HepG2 (cell line): Measurements from ENCODE around the gene MOCS1. TPM values are rescaled to one million over a fixed set of nuclear protein-coding genes. Genes with fewer than 3 reads are reported as not detected.

ENCODE experiments used
- MTA1 ChIP-seq: sonication (generic); formaldehyde crosslinking; IDR thresholded peaks from 2 replicates; pipeline ENCODE4 v1.4.0; 2020; ENCODE audit warnings: missing genetic modification reagents, mild to moderate bottlenecking, borderline replicate concordance
- NCOA1 ChIP-seq: sonication (generic); formaldehyde crosslinking; IDR thresholded peaks from 2 replicates; pipeline ENCODE4 v1.9.0; 2021; ENCODE audit warnings: missing genetic modification reagents
- SP1 ChIP-seq, 2 experiments: fragments of 450-650 bp in 1 of 2; sonication (generic) in 1 of 2; formaldehyde crosslinking in 1 of 2; IDR thresholded peaks; 2 replicates each; pipeline versions ENCODE4 v1.4.0 to v1.6.1; 2016 to 2020; ENCODE audit warnings: missing genetic modification reagents in 1 of 2
- SP4 ChIP-seq: sonication (generic); formaldehyde crosslinking; IDR thresholded peaks from 2 replicates; pipeline ENCODE4 v1.8.1; 2023; ENCODE audit warnings: mild to moderate bottlenecking, missing genetic modification reagents
- SRSF9 ChIP-seq: fragments of 200-400 bp; formaldehyde crosslinking; IDR thresholded peaks from 2 replicates; pipeline ENCODE4 v1.6.1; 2018; ENCODE audit warnings: borderline replicate concordance, mild to moderate bottlenecking, low read depth, low read length; ENCODE audit not compliant: insufficient read depth, poor library complexity, severe bottlenecking
- ZNF256 ChIP-seq: sonication (generic); formaldehyde crosslinking; conservative IDR thresholded peaks from 2 replicates; pipeline ENCODE4 v1.4.0; 2020; ENCODE audit warnings: missing genetic modification reagents
- ZNF430 ChIP-seq: sonication (generic); formaldehyde crosslinking; IDR thresholded peaks from 2 replicates; pipeline ENCODE4 v1.9.0; 2021; ENCODE audit warnings: mild to moderate bottlenecking, missing genetic modification reagents
- ZNF737 ChIP-seq: sonication (generic); formaldehyde crosslinking; IDR thresholded peaks from 2 replicates; pipeline ENCODE4 v1.5.0; 2020; ENCODE audit warnings: missing genetic modification reagents, mild to moderate bottlenecking, borderline replicate concordance
- ZNF883 ChIP-seq: sonication (generic); formaldehyde crosslinking; IDR thresholded peaks from 2 replicates; pipeline ENCODE4 v1.5.1; 2020; ENCODE audit warnings: mild to moderate bottlenecking, missing genetic modification reagents; ENCODE audit errors: not compliant biosample characterization
- polyA plus RNA-seq, 8 experiments: library from polyadenylated mRNA; depleted of rRNA in 3 of 8; stranded (reverse) in 7 of 8; unstranded in 1 of 8; fragments of >200 nt; fragmentation: Illumina TruSeq in 4 of 8; extraction: Trizol in 4 of 8; gene quantifications; 2 replicates each; pipeline versions ENCODE4 v1.2.1 to v1.2.3, GENCODE V29; 2011 to 2016; ENCODE audit warnings: low read depth in 4 of 8, missing spikeins in 1 of 8, mixed read lengths in 1 of 8; ENCODE audit not compliant: insufficient read depth in 1 of 8
- total RNA-seq, 5 experiments: library from RNA; depleted of rRNA; stranded (reverse); fragments of >200 nt; fragmentation: Illumina TruSeq; extraction: Trizol; gene quantifications; 2 replicates each; pipeline ENCODE4 v1.2.3, GENCODE V29; 2016; ENCODE audit warnings: low read depth in 1 of 5
- TF ChIP-seq, protein P1 (sequence below): sonication (generic); formaldehyde crosslinking; IDR thresholded peaks from 2 replicates; pipeline ENCODE4 v1.5.1; 2020; ENCODE audit warnings: missing genetic modification reagents, mild to moderate bottlenecking, borderline replicate concordance
- TF ChIP-seq, protein P2 (sequence below), 2 experiments: fragments of 450-650 bp in 1 of 2; sonication (generic) in 1 of 2; formaldehyde crosslinking in 1 of 2; IDR thresholded peaks; 2 replicates each; pipeline versions ENCODE4 v1.6.1 to v1.8.0; 2016 to 2022; ENCODE audit warnings: antibody characterized with exemption in 1 of 2, mild to moderate bottlenecking in 1 of 2, missing genetic modification reagents in 1 of 2
- TF ChIP-seq, protein P3 (sequence below): sonication (generic); formaldehyde crosslinking; conservative IDR thresholded peaks from 2 replicates; pipeline ENCODE4 v1.4.0; 2020; ENCODE audit warnings: missing genetic modification reagents
- TF ChIP-seq, protein P4 (sequence below): sonication (generic); formaldehyde crosslinking; IDR thresholded peaks from 2 replicates; pipeline ENCODE4 v1.5.1; 2020; ENCODE audit warnings: missing genetic modification reagents, mild to moderate bottlenecking, borderline replicate concordance

The MOCS1 gene
- total and polyA plus RNA-seq, 2 of the 13 experiments (the other 11 are each of a cell fraction or from before 2014, with no cell fraction given): 5.3 to 11.7 TPM

DNA sequence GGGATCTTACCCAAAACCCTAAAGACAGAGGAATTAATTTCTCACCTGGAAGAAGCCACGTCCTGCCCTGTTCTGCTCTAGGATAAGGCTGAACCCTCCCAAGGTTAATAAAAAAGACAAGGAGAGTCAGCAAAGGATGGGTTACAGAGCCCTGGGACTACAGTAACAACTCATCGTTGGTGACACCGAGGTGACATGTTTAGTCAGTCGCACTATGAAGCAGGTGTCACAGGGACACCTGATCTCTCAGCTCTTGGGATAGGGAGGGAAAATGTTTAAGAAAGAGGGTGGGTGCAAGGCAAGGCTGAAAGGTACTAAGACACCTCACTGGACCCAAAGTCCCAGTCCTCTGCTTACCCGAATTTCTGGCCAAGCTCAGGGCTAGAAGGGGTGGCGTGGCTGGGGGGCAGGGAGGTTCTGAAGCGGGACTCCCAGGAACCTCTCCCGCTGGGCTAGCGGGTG, 562 bp downstream of the MOCS1 start (continued):
- TF ChIP-seq, protein P1, sequence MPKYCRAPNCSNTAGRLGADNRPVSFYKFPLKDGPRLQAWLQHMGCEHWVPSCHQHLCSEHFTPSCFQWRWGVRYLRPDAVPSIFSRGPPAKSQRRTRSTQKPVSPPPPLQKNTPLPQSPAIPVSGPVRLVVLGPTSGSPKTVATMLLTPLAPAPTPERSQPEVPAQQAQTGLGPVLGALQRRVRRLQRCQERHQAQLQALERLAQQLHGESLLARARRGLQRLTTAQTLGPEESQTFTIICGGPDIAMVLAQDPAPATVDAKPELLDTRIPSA (CRISPR knock-in tag): no peak
- TF ChIP-seq, protein P2, sequence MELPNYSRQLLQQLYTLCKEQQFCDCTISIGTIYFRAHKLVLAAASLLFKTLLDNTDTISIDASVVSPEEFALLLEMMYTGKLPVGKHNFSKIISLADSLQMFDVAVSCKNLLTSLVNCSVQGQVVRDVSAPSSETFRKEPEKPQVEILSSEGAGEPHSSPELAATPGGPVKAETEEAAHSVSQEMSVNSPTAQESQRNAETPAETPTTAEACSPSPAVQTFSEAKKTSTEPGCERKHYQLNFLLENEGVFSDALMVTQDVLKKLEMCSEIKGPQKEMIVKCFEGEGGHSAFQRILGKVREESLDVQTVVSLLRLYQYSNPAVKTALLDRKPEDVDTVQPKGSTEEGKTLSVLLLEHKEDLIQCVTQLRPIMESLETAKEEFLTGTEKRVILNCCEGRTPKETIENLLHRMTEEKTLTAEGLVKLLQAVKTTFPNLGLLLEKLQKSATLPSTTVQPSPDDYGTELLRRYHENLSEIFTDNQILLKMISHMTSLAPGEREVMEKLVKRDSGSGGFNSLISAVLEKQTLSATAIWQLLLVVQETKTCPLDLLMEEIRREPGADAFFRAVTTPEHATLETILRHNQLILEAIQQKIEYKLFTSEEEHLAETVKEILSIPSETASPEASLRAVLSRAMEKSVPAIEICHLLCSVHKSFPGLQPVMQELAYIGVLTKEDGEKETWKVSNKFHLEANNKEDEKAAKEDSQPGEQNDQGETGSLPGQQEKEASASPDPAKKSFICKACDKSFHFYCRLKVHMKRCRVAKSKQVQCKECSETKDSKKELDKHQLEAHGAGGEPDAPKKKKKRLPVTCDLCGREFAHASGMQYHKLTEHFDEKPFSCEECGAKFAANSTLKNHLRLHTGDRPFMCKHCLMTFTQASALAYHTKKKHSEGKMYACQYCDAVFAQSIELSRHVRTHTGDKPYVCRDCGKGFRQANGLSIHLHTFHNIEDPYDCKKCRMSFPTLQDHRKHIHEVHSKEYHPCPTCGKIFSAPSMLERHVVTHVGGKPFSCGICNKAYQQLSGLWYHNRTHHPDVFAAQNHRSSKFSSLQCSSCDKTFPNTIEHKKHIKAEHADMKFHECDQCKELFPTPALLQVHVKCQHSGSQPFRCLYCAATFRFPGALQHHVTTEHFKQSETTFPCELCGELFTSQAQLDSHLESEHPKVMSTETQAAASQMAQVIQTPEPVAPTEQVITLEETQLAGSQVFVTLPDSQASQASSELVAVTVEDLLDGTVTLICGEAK (IDR thresholded peaks at IDR 0.05): no peak
- TF ChIP-seq, protein P2 (CRISPR knock-in tag; IDR thresholded peaks at IDR 0.05): no peak
- TF ChIP-seq NCOA1 (CRISPR knock-in tag) (no peak), SRSF9 (no peak), ZNF256 (CRISPR knock-in tag) (0 out of 2 replicates have a peak, but pooled peaks have one; percentile 2), ZNF430 (CRISPR knock-in tag) (0 out of 2 replicates have a peak, but pooled peaks have one; percentile 3), SP4 (CRISPR knock-in tag) (no peak), ZNF883 (CRISPR knock-in tag) (no peak), SP1 (IDR thresholded peaks at IDR 0.05) (no peak), SP1 (CRISPR knock-in tag; IDR thresholded peaks at IDR 0.05) (no peak), ZNF737 (CRISPR knock-in tag) (no peak), MTA1 (CRISPR knock-in tag) (no peak)
- TF ChIP-seq, protein P3, sequence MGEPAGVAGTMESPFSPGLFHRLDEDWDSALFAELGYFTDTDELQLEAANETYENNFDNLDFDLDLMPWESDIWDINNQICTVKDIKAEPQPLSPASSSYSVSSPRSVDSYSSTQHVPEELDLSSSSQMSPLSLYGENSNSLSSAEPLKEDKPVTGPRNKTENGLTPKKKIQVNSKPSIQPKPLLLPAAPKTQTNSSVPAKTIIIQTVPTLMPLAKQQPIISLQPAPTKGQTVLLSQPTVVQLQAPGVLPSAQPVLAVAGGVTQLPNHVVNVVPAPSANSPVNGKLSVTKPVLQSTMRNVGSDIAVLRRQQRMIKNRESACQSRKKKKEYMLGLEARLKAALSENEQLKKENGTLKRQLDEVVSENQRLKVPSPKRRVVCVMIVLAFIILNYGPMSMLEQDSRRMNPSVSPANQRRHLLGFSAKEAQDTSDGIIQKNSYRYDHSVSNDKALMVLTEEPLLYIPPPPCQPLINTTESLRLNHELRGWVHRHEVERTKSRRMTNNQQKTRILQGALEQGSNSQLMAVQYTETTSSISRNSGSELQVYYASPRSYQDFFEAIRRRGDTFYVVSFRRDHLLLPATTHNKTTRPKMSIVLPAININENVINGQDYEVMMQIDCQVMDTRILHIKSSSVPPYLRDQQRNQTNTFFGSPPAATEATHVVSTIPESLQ (CRISPR knock-in tag): no peak
- TF ChIP-seq, protein P4, sequence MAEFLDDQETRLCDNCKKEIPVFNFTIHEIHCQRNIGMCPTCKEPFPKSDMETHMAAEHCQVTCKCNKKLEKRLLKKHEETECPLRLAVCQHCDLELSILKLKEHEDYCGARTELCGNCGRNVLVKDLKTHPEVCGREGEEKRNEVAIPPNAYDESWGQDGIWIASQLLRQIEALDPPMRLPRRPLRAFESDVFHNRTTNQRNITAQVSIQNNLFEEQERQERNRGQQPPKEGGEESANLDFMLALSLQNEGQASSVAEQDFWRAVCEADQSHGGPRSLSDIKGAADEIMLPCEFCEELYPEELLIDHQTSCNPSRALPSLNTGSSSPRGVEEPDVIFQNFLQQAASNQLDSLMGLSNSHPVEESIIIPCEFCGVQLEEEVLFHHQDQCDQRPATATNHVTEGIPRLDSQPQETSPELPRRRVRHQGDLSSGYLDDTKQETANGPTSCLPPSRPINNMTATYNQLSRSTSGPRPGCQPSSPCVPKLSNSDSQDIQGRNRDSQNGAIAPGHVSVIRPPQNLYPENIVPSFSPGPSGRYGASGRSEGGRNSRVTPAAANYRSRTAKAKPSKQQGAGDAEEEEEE (CRISPR knock-in tag): no peak
